Neutrophil (primary cell): Measurements from ENCODE around the gene C19orf85.
"Not testable (repeated sequence)": the region's sequence is repeated elsewhere in the genome, so short reads cannot be mapped to it uniquely, and the experiment has no call there.

ENCODE experiments used
- H3K27ac ChIP-seq: fragments of 200-600 bp; sonication (generic); 2 replicates; pipeline ENCODE4 v1.5.1; 2016; ENCODE audit warnings: mild to moderate bottlenecking, moderate library complexity
- H3K27me3 ChIP-seq: fragments of 200-600 bp; sonication (generic); 2 replicates; pipeline ENCODE4 v1.6.0; 2016; ENCODE audit warnings: mild to moderate bottlenecking
- H3K36me3 ChIP-seq: fragments of 200-600 bp; sonication (generic); 2 replicates; pipeline ENCODE4 v1.5.1; 2017
- H3K4me1 ChIP-seq, 2 experiments: fragments of 200-600 bp in 1 of 2; sonication (generic) in 1 of 2; 1 replicate in 1 of 2; 2 replicates in 1 of 2; pipeline versions ENCODE4 v1.5.1 to v1.6.1; 2013 to 2016; ENCODE audit warnings: low read depth in 1 of 2, low read length in 1 of 2, mild to moderate bottlenecking in 1 of 2, moderate library complexity in 1 of 2; ENCODE audit not compliant: control insufficient read depth in 1 of 2, insufficient read depth in 1 of 2
- H3K4me3 ChIP-seq, 2 experiments: fragments of 200-600 bp in 1 of 2; sonication (generic) in 1 of 2; 1 replicate in 1 of 2; 2 replicates in 1 of 2; pipeline ENCODE4 v1.5.1; 2013 to 2016; ENCODE audit warnings: low read depth in 1 of 2, low read length in 1 of 2, mild to moderate bottlenecking in 1 of 2, moderate library complexity in 1 of 2
- H3K9me3 ChIP-seq: fragments of 200-600 bp; sonication (generic); 2 replicates; pipeline ENCODE4 v1.5.1; 2016
- TF ChIP-seq, protein P1 (sequence below): fragments of 200-600 bp; sonication (generic); IDR thresholded peaks from 2 replicates; pipeline ENCODE4 v1.5.1; 2016; ENCODE audit warnings: antibody characterized with exemption

Gene C19orf85

DNA sequence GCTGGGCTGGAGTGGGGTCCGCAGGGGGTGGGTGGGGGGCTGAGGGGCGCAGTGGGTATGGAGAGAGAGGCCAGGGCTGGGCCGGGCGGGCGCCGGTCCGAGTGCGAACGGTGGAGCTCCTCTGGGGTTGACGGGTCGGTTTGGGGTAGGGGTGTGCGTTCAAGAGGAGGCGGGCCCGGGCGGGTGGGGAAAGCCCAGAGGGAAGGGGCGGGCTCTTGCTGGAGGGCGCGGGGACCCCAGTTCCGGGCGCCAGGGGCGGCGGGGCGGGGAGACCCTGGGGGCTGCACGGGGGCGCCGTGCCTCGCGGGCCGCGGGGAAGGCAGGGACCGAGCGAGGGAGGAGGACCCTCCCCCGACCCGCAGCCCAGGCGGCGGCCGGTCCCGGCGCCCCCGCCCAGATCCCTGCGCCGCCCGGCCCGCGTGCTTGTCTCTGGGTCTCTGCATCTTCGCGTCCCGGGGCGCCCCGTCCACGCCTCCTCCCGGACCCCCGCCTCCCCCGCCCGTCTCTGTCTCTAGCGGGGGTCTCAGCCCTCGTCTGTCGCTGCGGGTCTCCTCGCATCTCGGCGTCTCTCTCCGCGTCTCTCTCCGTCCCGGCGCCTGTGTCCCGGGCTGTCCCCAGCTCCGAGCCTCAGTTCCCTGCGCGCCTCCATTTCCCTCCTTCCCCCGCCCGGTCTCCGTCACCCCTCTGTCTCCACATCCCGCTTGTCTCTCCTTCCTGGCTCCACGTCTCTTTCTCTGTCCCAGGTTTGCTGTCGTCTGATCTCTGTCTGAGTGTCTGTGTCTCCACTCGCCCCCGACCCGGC lies 13.2 kb downstream of the C19orf85 start:
- Histone ChIP-seq H3K27ac (no peak overlapping the region), H3K27me3 (peaks cover 75% of the 10 kb centered on the region), H3K36me3 (no peaks in the 10 kb centered on the region), H3K4me3 (no peak overlapping the region), H3K9me3 (no peaks in the 10 kb centered on the region), H3K4me1 (no peaks in the 10 kb centered on the region)
- TF ChIP-seq, protein P1, sequence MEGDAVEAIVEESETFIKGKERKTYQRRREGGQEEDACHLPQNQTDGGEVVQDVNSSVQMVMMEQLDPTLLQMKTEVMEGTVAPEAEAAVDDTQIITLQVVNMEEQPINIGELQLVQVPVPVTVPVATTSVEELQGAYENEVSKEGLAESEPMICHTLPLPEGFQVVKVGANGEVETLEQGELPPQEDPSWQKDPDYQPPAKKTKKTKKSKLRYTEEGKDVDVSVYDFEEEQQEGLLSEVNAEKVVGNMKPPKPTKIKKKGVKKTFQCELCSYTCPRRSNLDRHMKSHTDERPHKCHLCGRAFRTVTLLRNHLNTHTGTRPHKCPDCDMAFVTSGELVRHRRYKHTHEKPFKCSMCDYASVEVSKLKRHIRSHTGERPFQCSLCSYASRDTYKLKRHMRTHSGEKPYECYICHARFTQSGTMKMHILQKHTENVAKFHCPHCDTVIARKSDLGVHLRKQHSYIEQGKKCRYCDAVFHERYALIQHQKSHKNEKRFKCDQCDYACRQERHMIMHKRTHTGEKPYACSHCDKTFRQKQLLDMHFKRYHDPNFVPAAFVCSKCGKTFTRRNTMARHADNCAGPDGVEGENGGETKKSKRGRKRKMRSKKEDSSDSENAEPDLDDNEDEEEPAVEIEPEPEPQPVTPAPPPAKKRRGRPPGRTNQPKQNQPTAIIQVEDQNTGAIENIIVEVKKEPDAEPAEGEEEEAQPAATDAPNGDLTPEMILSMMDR, result no peak

DNA sequence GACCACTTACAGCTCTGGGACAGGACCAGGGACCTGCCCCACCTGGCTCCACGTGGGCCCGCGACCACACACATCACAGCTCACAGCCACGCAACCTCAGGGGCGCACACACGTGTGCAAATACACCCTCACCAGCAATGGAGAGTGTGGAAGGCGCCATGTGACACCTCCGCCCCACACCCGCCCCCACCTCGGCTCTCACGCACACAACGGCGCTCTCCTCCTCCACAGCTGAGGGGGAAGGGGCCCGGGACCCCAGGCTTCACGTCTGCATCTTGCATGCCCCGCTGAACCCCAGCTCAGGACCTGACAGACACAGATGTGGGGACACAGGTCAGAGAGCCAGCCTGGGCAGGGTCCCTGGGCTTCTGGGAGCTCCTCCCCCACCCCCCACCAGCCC lies 15.1 kb downstream of the C19orf85 start:
- H3K27ac ChIP-seq, result no peak overlapping the region
- H3K4me3 ChIP-seq, result no peak overlapping the region
- no peaks in the 10 kb centered on the region for H3K9me3 ChIP-seq
- TF ChIP-seq, protein P1, result no peak
- no peaks in the 10 kb centered on the region for H3K36me3 ChIP-seq
- no peaks in the 10 kb centered on the region for H3K4me1 ChIP-seq
- peaks cover 93% of the 10 kb centered on the region for H3K27me3 ChIP-seq

DNA sequence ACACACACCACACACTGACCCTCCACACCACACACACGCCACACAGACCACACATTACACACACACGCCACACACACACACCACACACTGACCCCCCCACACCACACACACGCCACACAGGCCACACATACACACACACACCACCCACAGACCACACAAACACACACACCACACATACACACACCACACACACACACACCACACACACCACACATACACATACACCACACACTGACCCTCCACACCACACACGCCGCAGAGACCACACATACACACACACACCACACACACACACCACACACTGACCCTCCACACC lies 16.4 kb downstream of the C19orf85 start:
- not testable (repeated sequence) for H3K9me3 ChIP-seq, H3K4me1 ChIP-seq, H3K27ac ChIP-seq, H3K4me3 ChIP-seq, H3K36me3 ChIP-seq
- H3K27me3 ChIP-seq, result peaks cover 94% of the 10 kb centered on the region

DNA sequence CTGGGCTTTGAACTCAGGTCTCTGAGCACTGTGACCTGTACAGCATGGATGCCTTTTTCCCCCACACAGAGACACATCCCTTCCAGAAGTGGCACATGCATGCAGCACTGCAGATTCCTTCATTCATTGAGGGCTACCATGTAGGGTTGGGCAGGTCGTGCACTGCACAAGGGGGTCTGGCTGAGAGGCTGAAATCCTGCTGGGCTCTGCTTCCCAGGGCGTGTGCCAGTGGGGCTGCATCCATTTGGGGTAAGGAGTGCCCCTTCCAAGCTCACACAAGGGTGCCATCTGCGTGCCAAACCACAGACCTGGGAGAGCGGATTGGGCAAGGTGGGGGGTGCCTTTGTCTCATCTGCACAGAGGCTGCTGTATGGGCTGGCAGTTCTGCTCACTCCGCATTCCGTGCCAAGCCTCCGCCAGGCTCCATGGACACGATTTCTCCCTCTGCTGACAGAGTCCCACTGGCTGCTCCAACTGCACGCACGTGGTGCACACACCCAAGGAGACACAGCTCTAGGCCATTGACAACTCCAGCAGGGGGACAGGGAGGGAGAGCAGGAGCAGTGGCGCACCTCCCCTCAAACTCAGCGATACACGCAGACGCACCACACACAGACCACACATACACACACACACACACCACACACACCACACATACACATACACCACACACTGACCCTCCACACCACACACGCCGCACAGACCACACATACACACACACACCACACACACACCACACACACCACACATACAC lies 17.0 kb downstream of the C19orf85 start:
- no peaks in the 10 kb centered on the region for H3K9me3 ChIP-seq
- H3K27ac ChIP-seq, result no peak overlapping the region
- H3K4me3 ChIP-seq, result no peak overlapping the region
- H3K36me3 ChIP-seq, result no peaks in the 10 kb centered on the region
- TF ChIP-seq, protein P1, result no peak
- H3K27me3 ChIP-seq, result peaks cover 94% of the 10 kb centered on the region
- no peaks in the 10 kb centered on the region for H3K4me1 ChIP-seq

DNA sequence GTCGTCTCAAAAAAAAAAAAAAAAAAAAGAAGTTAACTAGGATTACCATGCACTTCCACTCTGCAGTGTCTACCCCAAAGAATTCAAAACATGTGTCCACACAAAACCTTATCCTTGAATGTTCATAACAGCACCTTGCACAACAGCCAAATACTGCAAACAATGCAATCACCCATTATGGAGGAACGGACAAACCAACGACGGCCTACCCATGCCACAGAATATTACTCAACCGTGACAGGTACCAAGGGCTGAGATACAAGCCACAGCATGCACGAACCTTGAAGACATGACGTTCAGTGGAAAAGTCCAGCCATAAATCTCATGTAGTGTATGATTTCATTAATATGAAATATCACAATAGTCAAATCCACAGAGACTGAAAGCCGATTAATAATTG lies 18.5 kb downstream of the C19orf85 start:
- no peaks in the 10 kb centered on the region for H3K4me1 ChIP-seq
- H3K4me3 ChIP-seq, result no peak overlapping the region
- H3K27ac ChIP-seq, result no peak overlapping the region
- TF ChIP-seq, protein P1, result no peak
- no peaks in the 10 kb centered on the region for H3K36me3 ChIP-seq
- H3K27me3 ChIP-seq, result peaks cover 94% of the 10 kb centered on the region
- no peaks in the 10 kb centered on the region for H3K9me3 ChIP-seq

DNA sequence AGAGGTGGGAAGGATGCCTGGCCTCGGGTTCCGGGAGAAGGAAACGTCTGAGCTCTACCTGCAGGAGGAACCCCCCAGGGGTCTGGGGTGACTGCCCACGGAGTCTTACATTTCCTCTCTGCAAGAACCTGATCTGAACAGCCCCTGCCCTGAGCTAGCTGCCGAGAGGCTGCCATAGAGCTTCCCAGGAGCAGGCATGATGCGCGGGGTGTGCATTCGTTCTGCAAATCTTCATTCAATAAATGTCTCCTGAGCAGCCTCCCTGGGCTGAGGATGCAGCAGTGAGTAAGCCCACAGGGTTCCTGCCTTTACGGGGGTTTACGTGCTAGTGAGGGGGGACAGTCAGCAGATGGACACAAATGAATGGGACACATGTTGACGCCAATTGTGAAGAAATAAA lies 19.9 kb downstream of the C19orf85 start:
- H3K27ac ChIP-seq, result no peak overlapping the region
- H3K27me3 ChIP-seq, result peaks cover 96% of the 10 kb centered on the region
- no peaks in the 10 kb centered on the region for H3K4me1 ChIP-seq
- TF ChIP-seq, protein P1, result no peak
- H3K9me3 ChIP-seq, result no peaks in the 10 kb centered on the region
- H3K36me3 ChIP-seq, result no peaks in the 10 kb centered on the region
- H3K4me3 ChIP-seq, result no peak overlapping the region
